ENCODE measurements around the gene SELENOM. TPM values are rescaled to one million over a fixed set of nuclear protein-coding genes. Genes with fewer than 3 reads are reported as not detected.

The SELENOM gene
- total RNA-seq, 1 donor from 2014 or later: 86.8 TPM

- peaks cover 100% of the 10 kb centered on the region for H3K36me3 ChIP-seq
- no peak for ATAC-seq
- no peaks in the 10 kb centered on the region for H3K4me1 ChIP-seq
- no peak for DNase-seq
- H3K9me3 ChIP-seq: no peaks in the 10 kb centered on the region
- no peak overlapping the region for H3K27ac ChIP-seq
- no peak overlapping the region for H3K4me3 ChIP-seq
- intact Hi-C loops (cut with DNase I): no loop called here
- no peaks in the 10 kb centered on the region for H3K27me3 ChIP-seq (ENCODE audit: low read depth)
- no peak for TF ChIP-seq CTCF (IDR thresholded peaks at IDR 0.05)
These were observed 14.1 kb downstream of the SELENOM start for GRCh38 chr22:31093086-31093850.

- no peak for TF ChIP-seq CTCF (IDR thresholded peaks at IDR 0.05)
- ATAC-seq (no peak), DNase-seq (no peak)
- H3K4me1 ChIP-seq: peaks cover under 1% of the 10 kb centered on the region
- H3K9me3 ChIP-seq: no peaks in the 10 kb centered on the region
- no peak overlapping the region for H3K4me3 ChIP-seq
- intact Hi-C loops (cut with DNase I): no loop called here
- H3K36me3 ChIP-seq: peaks cover 93% of the 10 kb centered on the region
- no peak overlapping the region for H3K27ac ChIP-seq
- H3K27me3 ChIP-seq (ENCODE audit: low read depth): no peaks in the 10 kb centered on the region
These were observed 15.2 kb downstream of the SELENOM start for GRCh38 chr22:31092161-31092560.

- DNase-seq (no peak), ATAC-seq (no peak)
- intact Hi-C loops (cut with DNase I): no loop called here
- no peak overlapping the region for H3K4me3 ChIP-seq
- H3K36me3 ChIP-seq: peaks cover 88% of the 10 kb centered on the region
- no peaks in the 10 kb centered on the region for H3K9me3 ChIP-seq
- H3K4me1 ChIP-seq: peaks cover 9% of the 10 kb centered on the region
- no peak overlapping the region for H3K27ac ChIP-seq
- H3K27me3 ChIP-seq (ENCODE audit: low read depth): no peaks in the 10 kb centered on the region
- no peak for TF ChIP-seq CTCF (IDR thresholded peaks at IDR 0.05)
These were observed 16.0 kb downstream of the SELENOM start for GRCh38 chr22:31091106-31091975.

- intact Hi-C loops (cut with DNase I): no loop called here
These were observed 16.9 kb downstream of the SELENOM start for GRCh38 chr22:31090217-31091085.

More at GRCh38 chr22:31090217-31091085, 16.9 kb downstream of the SELENOM start:
- no peak for TF ChIP-seq CTCF (IDR thresholded peaks at IDR 0.05)
- peaks cover 79% of the 10 kb centered on the region for H3K36me3 ChIP-seq
- peaks cover 17% of the 10 kb centered on the region for H3K4me1 ChIP-seq
- ATAC-seq: no peak
- DNase-seq: no peak
- H3K27ac ChIP-seq: no peak overlapping the region
- H3K27me3 ChIP-seq (ENCODE audit: low read depth): no peaks in the 10 kb centered on the region
- H3K9me3 ChIP-seq: no peaks in the 10 kb centered on the region
- no peak overlapping the region for H3K4me3 ChIP-seq
